Measurements from ENCODE around the gene EIF4G1. TPM values are rescaled to one million over a fixed set of nuclear protein-coding genes. Genes with fewer than 3 reads are reported as not detected.

The EIF4G1 gene
- total RNA-seq, 1 experiment from 2014 or later: 798 TPM

GRCh38 chr3:184298759-184299487 lies 15.5 kb upstream of the EIF4G1 start, which contains the start of gene PSMD2:
TSS of gene PSMD2 (plus strand) at chr3:184299241. CDS start at chr3:184299267, 26 bp downstream.
- peak within 1 kb of the TSS; percentile 93 for H3K27ac ChIP-seq (ENCODE audit: low read length)
- H3K9me3 ChIP-seq (ENCODE audit: control insufficient read depth, insufficient read depth, low read depth, low read length): no peaks in the 10 kb centered on the region
- H3K4me1 ChIP-seq (ENCODE audit: control insufficient read depth, insufficient read depth, low read length): peaks cover 8% of the 10 kb centered on the region; the same call in 1 of the 2 replicates
- BruUV-seq (replicated peaks): no TSS peak
- in situ Hi-C loops (cut with HindIII; ENCODE audit: low pct_unique_long_range_greater_than_20kb, low sequenced_read_pairs): no loop called here
- peaks cover 40% of the 10 kb centered on the region for H3K36me3 ChIP-seq (ENCODE audit: control insufficient read depth, insufficient read depth, low read length)
- peak within 1 kb of the TSS; percentile 83 to 97 for H3K4me3 ChIP-seq (ENCODE audit: low read depth in 2 of 2, low read length in 2 of 2)
- DNase-seq (ENCODE audit: low read depth, low spot score): peak; percentile 72
- POLR2A ChIA-PET: no interaction called here
- peak; percentile 98 for ATAC-seq
- CTCF ChIA-PET: no interaction called here
- peak; percentile 98 for TF ChIP-seq POLR2AphosphoS5 (IDR thresholded peaks at IDR 0.05; ENCODE audit: low read depth, low read length)
- TF ChIP-seq SIN3A (IDR thresholded peaks at IDR 0.05; ENCODE audit: borderline replicate concordance, insufficient read depth, low read depth, low read length): peak; percentile 61
- no peak for TF ChIP-seq REST (IDR thresholded peaks at IDR 0.05; ENCODE audit: insufficient read depth in 1 of 2, low read depth in 2 of 2, low read length in 1 of 2)
- TF ChIP-seq TCF7L2 (IDR thresholded peaks at IDR 0.05; ENCODE audit: low read depth, low read length): no peak
- no peaks in the 10 kb centered on the region for H3K27me3 ChIP-seq (ENCODE audit: control insufficient read depth, insufficient read depth, low read length)
- intact Hi-C loops (cut with micrococcal nuclease; ENCODE audit: unreplicated experiment): no loop called here

- ChIA-PET POLR2A (interaction anchor here (0.5 kb wide), 1 partner anchor 33 kb away, joined by 3 read pairs; no protein-coding TSS in a partner anchor), CTCF (no interaction called here)
- Histone ChIP-seq H3K9me3 (ENCODE audit: control insufficient read depth, insufficient read depth, low read depth, low read length) (no peaks in the 10 kb centered on the region), H3K4me1 (ENCODE audit: control insufficient read depth, insufficient read depth, low read length) (peaks cover 8% of the 10 kb centered on the region; the same call in 1 of the 2 replicates), H3K36me3 (ENCODE audit: control insufficient read depth, insufficient read depth, low read length) (peaks cover 47% of the 10 kb centered on the region), H3K27ac (ENCODE audit: low read length) (peak overlapping the region; percentile 93), H3K4me3 (ENCODE audit: low read depth in 2 of 2, low read length in 2 of 2) (peak overlapping the region; percentile 83 to 97), H3K27me3 (ENCODE audit: control insufficient read depth, insufficient read depth, low read length) (no peaks in the 10 kb centered on the region)
- TF ChIP-seq CTCF (IDR thresholded peaks at IDR 0.05) (no peak), REST (IDR thresholded peaks at IDR 0.05; ENCODE audit: insufficient read depth in 1 of 2, low read depth in 2 of 2, low read length in 1 of 2) (no peak), SIN3A (IDR thresholded peaks at IDR 0.05; ENCODE audit: borderline replicate concordance, insufficient read depth, low read depth, low read length) (0 out of 2 replicates have a peak, but pooled peaks have one; percentile 76), TCF7L2 (IDR thresholded peaks at IDR 0.05; ENCODE audit: low read depth, low read length) (no peak), POLR2AphosphoS5 (IDR thresholded peaks at IDR 0.05; ENCODE audit: low read depth, low read length) (no peak)
- BruUV-seq (replicated peaks): no TSS peak
- intact Hi-C loops (cut with micrococcal nuclease; ENCODE audit: unreplicated experiment) (no loop called here), in situ Hi-C loops (cut with HindIII; ENCODE audit: low pct_unique_long_range_greater_than_20kb, low sequenced_read_pairs) (no loop called here)
- ATAC-seq: peak; percentile 15
- no peak for DNase-seq (ENCODE audit: low read depth, low spot score)
These were observed 14.7 kb upstream of the EIF4G1 start for GRCh38 chr3:184299488-184300377.
